ENCODE results near the gene NAPA. TPM values are rescaled to one million over a fixed set of nuclear protein-coding genes. Genes with fewer than 3 reads are reported as not detected.

The NAPA gene
- total and polyA plus RNA-seq, 10 donors, result 51.3 to 171 (median 89.8) TPM

GRCh38 chr19:47485210-47485609 lies 29.7 kb downstream of the NAPA start:
- peak overlapping the region in 5 of 8 donors; percentile 88 to 96 (median 93) for H3K27ac ChIP-seq
- H3K4me3 ChIP-seq, result peak overlapping the region in 5 of 8 donors; percentile 53 to 89 (median 60)
- intact Hi-C loops (cut with DNase I; ENCODE audit: low total_unique reads), result no loop called here
- TF ChIP-seq CTCF (IDR thresholded peaks at IDR 0.05 in 8 of 11, conservative IDR thresholded peaks at IDR 0.05 in 3 of 11) (no peak), POLR2AphosphoS5 (IDR thresholded peaks at IDR 0.05) (no peak), POLR2A (IDR thresholded peaks at IDR 0.05) (no peak)
- WGBS, 5 donors, result 59 to 68% (median 67%) methylated on average over 6 of the region's 6 CpGs
- peaks cover 16 to 47% (median 34%) of the 10 kb centered on the region in 6 donors for H3K4me1 ChIP-seq
- DNase-seq, result no peak
- peaks cover 0 to 44% (median 23%) of the 10 kb centered on the region in 6 donors for H3K36me3 ChIP-seq
- H3K9me3 ChIP-seq, result no peaks in the 10 kb centered on the region
- H3K27me3 ChIP-seq (replicated peaks in 1 of 7), result no peaks in the 10 kb centered on the region

GRCh38 chr19:47483800-47484690 lies 30.8 kb downstream of the NAPA start, which contains the start of gene KPTN:
KPTN (minus strand) TSS chr19:47484219; CDS start chr19:47484160, 59 bp downstream.
- peaks cover 16 to 47% (median 34%) of the 10 kb centered on the region in 6 donors for H3K4me1 ChIP-seq
- H3K36me3 ChIP-seq, result peaks cover 0 to 32% (median 16%) of the 10 kb centered on the region in 6 donors
- H3K9me3 ChIP-seq, result no peaks in the 10 kb centered on the region
- WGBS, 5 donors, result 1 to 4% (median 2%) methylated on average over 34 to 57 of the region's 57 CpGs
- H3K27me3 ChIP-seq (replicated peaks in 1 of 7), result no peaks in the 10 kb centered on the region
- intact Hi-C loops (cut with DNase I; ENCODE audit: low total_unique reads), result no loop called here
- peak within 1 kb of the TSS; percentile 53 to 89 (median 61) for H3K4me3 ChIP-seq
- peak within 1 kb of the TSS; percentile 88 to 96 (median 91) for H3K27ac ChIP-seq
- DNase-seq, result peak; percentile 97
- TF ChIP-seq POLR2A (IDR thresholded peaks at IDR 0.05), result no peak
- TF ChIP-seq CTCF (IDR thresholded peaks at IDR 0.05 in 8 of 11, conservative IDR thresholded peaks at IDR 0.05 in 3 of 11), result peak; percentile 79 to 91 (median 85)
- peak; percentile 75 to 89 (median 82) for TF ChIP-seq POLR2AphosphoS5 (IDR thresholded peaks at IDR 0.05)

- H3K27ac ChIP-seq, result peak overlapping the region in 1 of 8 donors; percentile 96
- DNase-seq, result no peak
- H3K36me3 ChIP-seq, result peaks cover 0 to 26% (median 10%) of the 10 kb centered on the region in 6 donors
- H3K4me3 ChIP-seq, result peak overlapping the region in 5 of 8 donors; percentile 53 to 89 (median 60)
- 86 to 92% (median 91%) methylated on average over 11 to 15 of the region's 15 CpGs for WGBS, 5 donors
- H3K9me3 ChIP-seq, result no peaks in the 10 kb centered on the region
- no peaks in the 10 kb centered on the region for H3K27me3 ChIP-seq (replicated peaks in 1 of 7)
- TF ChIP-seq POLR2A (IDR thresholded peaks at IDR 0.05) (no peak), POLR2AphosphoS5 (IDR thresholded peaks at IDR 0.05) (no peak), CTCF (IDR thresholded peaks at IDR 0.05 in 8 of 11, conservative IDR thresholded peaks at IDR 0.05 in 3 of 11) (no peak)
- intact Hi-C loops (cut with DNase I; ENCODE audit: low total_unique reads), result no loop called here
- H3K4me1 ChIP-seq, result peaks cover 16 to 47% (median 34%) of the 10 kb centered on the region in 6 donors
Observed at GRCh38 chr19:47483200-47483599, 31.7 kb downstream of the NAPA start.

Data from spleen (tissue), 11 donors.